Activated CD8-positive, alpha-beta memory T cell treated with anti-CD3 and anti-CD28 coated beads for 1 hour (primary cell): ENCODE data around the gene CYP27C1.
"Not testable (repeated sequence)": the region's sequence is repeated elsewhere in the genome, so short reads cannot be mapped to it uniquely, and the experiment has no call there.

Experiments used
- DNase-seq, 2 donors: peaks; one replicate each; pipeline ENCODE4 v3.0.0-alpha.2; 2020; ENCODE audit warnings: low read depth in 1 of 2; ENCODE audit errors: extremely low read depth in 1 of 2

CYP27C1 gene

DNA sequence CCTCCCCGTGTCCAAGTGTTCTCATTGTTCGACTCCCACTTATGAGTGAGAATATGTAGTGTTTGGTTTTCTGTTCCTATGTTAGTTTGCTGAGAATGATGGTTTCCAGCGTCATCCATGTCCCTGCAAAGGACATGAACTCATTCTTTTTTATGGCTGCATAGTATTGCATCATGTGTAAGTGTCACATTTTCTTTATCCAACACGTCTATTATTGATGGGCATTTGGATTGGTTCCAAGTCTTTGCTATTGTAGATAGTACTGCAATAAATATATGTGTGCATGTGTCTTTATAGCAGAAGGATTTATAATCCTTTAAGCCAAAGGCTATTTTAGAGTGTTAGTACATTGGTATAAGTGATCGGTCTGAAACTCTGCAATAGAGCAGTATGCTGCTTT lies 4.0 kb upstream of the CYP27C1 start:
- not testable (repeated sequence) for DNase-seq

DNA sequence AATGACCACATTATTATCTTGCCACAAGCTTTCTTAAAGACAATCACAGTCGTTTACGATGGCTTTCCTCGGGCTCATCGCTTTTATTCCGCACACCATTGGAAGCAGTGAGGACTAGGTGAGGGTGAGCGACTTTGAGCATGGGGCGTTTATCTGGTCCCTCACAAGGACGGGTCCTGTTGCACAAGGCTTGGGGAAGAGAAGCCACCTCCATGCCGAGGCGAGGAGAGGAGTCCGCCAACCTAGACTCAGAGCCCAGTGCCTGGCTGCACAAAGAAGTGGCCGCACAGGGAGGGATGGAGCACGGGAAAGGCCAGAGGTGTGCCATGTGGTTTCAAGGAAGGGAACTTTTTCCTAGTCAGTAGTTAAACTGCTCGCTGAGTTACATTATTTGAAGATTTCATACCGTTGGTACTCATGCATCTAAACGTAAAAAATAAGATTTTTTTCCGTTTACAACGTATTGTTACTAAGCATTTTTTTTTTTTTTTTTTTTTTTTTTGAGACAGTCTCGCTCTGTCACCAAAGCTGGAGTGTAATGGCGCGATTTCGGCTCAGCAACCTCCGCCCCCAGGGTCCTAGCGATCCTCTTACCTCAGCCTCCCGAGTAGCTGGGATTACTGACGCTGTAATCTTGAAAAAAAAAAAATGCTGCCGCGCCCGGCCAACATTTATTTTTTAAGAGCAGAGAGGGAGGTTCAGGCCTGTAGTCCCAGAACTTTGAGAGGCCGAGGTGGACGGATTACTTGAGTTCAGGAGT lies 849 bp upstream of the CYP27C1 start:
- no peak for DNase-seq

DNA sequence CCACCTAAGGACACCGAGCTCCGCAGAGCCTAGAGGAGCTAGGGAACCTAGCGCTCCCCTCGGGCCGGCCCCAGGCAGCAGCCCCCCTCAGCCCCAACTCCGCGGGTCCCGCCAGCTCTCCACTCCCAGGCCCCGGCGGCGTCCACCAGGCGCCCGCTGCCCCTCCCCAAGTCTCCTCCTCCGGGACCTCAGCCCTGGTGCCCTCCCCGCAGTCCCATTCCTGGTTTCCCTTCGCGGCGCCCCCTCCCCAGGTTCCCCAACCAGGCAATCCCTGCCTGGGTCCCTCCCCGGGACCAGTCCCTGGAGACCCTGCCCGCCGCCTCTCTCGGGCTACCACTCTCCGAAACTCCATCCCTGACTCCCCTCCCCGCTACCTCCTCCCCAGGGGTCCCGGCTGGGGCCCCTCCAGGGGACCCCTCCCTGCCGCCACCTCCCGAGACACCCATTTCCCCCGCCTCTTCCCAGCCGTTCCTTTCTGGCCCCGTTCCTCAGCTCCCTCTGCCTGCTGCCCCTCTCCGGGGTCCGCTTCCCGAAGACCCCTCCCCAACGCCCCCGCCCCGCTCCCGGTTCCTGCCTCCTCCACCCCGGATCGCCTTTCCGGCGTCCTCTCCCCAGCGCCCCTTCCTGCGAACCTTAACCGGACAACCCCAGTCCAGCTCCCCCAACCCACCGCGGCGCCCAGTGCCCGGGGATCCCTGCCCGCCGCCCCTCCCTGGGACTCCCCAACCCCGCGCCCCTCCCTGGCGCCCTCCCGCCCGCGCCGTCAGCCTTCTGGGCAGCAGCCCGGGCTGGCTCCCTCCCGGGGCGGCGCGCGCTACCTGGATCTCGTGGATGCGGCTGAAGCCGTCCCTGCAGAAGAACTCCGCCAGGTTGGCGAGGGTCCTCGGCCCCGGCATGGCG lies 678 bp downstream of the CYP27C1 start:
- DNase-seq: no peak

DNA sequence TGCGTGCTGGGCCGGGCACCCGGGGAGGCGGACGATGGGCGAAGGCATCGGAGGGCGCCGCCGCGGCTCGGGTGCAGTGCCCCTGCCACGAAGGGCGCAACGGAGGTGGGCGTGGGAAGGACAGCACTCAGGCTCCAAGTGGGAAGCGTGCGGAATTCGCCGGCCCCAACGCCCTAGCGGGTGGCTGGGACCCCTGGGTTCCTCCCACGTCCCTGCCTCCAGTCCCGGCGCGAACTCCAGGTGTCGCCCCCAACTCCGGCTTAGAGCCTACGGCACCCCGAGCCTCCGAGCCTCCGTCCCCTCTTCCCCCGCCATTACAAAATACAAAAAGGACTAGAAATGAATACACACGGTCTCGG lies 1.3 kb downstream of the CYP27C1 start:
- no peak for DNase-seq

DNA sequence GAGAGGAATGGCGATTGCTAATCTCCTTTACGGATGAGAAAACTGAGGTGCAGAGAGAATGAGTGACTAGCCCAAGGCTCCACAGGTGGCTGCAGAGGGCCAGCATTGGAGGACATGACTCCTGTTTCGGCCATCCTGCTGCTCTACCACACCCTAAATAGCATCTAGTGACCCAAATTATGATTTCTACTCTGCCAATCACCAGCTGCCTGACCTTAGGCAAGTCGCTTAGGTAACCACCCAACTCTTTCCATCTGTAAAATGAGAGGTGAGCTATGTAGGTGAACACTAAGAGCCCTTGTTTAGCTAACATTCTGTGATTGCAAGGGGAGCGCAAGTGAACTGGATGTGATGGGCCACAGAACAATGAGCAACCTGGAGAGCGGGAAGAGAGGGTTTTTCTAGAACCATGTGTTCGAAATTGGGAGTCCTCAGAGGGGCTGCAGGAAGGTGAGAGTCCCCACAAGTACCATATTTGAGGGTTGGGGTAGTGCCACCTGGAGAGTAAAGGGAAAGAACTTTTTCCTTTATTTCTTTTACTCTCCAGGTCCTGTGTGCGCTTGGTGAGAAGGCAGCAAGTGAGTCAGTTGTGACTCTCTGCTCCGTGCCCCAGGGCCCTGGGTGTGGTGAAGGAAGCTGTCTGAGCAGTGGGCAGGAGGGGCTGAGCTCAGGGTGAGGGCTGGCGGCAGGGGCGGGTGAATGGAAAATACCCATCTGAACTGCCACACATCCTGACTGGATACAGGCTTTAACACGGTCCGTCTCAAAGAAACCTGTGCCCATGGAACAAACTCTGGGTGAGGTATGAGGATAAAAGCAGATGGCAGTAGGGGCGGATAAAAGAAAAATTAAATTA lies 2.4 kb downstream of the CYP27C1 start:
- DNase-seq: no peak

DNA sequence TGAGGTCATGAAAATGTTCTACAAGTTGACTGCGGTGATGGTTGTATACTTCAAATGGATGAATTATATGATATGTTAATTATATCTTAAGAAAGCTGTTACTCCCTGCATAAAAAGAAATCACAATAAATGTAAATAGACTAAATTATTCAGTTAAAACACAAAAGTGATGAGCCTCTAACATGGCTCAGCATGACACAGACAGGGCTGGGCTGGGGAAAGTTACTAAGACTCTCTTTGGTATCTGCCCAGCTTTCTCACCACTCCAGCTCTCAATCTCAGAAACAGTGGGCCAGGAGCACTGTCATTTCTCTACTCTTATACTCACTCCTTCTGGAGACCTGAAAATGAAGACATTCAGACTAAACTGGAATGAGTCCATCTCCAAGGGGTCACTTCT lies 3.5 kb downstream of the CYP27C1 start:
- DNase-seq: no peak

DNA sequence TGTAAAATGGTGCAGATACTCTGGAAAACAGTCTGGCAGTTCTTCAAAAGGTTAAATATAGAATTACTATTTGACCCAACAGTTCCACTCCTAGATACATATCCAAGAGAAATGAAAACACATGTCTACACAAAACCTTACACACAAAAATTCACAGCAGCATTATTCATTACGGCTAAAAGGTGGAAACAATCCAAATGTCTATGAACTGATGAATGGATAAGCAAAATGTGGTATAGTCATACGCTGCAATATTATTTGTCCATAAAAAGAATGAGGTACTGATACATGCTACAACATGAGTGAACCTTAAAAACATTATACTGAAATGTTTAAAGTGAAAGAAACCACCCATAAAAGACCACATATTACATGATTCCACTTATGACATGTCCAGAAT lies 4.0 kb downstream of the CYP27C1 start:
- DNase-seq: no peak

DNA sequence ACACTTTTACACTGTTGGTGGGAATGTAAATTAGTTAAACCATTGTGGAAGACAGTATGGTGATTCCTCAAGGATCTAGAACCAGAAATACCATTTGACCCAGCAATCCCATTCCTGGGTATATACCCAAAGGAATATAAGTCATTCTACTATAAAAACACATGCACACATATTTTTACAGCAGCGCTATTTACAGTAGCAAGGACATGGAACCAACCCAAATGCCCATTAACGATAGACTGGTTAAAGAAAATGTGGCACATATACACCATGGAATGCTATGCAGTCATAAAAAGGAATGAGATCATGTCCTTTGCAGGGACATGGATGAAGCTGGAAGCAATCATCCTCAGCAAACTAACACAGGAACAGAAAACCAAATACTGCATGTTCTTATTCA lies 5.9 kb downstream of the CYP27C1 start:
- DNase-seq: not testable (repeated sequence)

DNA sequence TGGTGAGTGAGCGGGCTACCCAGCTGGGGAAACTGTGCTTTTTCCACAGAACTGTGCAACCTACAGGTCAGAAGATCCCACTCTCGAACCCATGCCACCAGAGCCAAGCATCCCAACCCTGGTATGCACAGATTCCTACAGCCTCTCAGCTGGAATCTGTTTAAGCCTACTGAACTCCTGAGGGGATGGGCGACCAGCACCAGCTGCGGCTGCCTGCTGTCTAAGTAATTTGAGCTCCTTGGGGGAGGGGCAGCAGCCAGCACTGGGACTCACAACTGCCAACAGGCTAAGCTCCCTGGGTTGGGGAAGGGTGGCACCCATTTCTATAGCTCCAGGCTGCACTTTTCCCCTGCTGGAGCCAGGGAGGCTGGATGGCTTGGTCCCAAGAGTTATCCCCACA lies 11.8 kb downstream of the CYP27C1 start:
- no peak for DNase-seq

DNA sequence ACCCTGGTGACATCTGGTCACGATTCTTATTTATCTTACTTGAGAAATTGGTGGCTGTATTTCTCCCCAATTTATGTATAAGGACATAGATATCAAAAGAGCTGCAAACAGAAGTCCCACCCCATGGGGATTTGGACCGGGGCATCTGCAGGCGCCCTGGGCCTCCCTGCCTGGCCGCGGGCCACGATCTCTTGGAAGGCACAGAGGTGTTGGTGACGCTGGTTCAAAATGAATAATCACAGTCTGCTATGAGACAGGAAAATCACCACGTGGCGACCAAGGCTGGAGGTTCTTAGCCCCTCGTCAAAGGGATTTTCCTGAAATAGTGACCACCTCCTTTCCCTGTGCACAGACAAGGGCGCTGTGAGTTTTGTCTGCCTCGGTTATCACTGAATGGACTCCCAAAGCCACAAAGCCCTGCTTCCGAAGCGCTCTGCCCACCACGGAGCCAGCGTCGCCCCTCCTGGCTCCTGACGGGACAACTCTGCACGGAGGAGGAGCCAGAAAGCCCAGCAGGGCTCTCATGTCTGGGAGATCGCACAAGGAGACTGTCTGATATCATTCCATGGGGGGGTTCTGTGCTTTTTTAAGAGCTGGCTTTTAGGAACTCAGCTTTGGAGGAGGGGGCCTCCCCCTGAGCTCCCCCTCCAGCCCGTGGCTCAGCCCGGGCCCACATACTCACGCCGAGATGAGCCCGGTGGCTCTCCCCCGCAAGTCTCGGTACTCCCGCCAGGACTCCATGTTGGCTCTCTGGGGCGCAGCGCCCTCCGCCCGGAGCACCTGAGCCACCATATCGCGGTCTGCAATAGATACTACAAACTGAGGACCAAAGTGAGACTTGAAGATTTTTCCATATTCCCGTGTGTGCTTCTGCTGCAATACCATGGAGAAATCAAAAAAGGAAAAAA lies 14.6 kb downstream of the CYP27C1 start:
- DNase-seq: no peak

DNA sequence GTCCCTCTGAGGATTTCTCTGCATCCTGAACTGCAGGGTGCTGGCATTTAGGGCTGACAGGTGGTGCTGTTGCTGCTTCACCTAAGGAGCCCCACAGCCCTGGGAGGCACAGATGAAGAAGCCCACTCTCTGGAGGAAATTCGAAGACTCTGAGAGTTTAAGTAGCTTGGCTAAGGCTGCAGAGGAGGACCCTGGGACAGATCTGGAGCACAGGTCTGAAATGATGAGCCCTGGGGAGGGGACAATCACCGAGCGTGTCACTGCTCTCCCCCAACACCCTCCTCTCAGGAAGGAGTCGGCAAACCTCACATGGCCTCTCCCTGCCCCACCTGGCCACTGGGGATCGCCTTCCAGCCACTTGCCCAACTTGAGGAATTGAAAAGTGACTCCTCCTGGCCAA lies 18.6 kb downstream of the CYP27C1 start:
- DNase-seq: no peak

DNA sequence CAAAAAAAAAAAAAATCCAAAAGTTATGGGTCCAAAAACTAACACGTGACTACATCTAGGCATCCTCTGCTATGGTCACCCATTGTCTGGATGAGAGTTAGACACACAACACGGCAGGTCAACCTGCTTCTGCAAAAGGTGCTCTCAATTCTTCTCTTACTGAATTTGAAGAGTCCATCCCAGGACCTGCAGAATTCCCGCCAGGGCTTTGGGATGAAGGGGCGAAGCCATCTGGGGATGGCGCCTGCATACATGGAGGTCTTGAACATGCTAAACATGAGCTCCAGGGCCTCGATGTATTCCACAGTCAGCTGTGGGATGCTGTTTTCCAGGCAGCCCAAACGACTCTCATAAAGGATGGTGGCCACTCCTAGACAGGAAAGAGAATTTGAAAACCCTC lies 19.1 kb downstream of the CYP27C1 start:
- no peak for DNase-seq

DNA sequence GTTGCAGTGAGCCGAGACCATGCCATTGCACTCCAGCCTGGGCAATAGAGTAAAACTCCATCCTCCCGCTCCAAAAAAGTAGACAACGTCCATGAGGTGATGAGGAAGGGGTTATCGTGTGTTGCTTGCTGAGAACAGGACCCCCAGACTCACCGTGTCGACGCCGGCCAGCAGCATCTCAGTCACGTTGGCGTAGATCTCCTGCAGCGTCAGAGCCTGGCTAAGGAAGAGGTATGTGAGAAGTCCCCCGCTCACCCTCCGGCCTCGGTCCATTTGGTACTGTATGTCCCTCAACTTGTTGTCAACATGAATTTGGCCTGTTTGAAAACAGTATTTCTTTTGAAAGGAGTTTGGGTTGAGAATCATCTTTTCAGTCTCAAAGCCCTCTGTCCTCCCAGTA lies 20.9 kb downstream of the CYP27C1 start:
- no peak for DNase-seq

DNA sequence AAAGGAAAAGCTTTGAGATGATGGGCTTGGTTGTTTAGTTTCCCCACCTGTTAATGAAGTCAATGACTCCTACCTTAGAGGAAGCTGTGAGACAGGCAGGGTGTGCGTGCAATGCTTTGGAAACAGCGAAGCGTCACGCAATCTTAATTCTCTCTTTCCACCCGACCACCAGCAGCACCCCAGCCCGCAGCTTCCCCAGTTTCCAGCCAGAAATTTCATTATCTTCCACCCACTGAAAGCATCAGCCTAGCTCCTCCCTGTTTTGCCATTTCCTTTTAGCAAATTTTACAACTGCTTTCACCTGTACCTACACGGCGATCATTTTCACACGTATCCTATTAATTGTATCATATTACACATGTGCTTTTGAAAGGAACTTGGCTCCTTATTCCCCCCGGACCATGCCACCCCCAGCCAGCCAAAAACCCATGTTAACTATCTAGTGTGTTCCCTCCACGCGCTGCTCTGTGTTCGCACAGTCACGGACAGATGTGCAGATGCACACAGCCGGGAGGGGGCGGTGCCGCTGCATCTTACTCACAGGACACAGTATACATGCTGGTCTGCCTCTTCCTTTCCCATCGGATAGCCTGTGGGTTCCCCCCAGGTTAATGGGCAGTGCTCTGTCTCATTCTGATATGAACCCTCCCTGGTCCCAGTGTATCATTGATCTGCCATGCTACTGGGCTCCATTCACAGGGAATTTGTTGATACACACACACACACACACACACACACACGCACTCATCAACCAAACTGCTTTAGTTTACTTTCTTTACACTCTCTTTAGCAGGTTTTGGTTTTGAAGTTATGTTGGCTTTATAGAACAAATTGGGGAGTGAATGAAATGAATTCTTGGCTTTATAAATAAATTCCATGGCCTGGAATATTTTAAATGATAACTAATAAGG lies 22.4 kb downstream of the CYP27C1 start:
- DNase-seq: peak; percentile 11 to 14

DNA sequence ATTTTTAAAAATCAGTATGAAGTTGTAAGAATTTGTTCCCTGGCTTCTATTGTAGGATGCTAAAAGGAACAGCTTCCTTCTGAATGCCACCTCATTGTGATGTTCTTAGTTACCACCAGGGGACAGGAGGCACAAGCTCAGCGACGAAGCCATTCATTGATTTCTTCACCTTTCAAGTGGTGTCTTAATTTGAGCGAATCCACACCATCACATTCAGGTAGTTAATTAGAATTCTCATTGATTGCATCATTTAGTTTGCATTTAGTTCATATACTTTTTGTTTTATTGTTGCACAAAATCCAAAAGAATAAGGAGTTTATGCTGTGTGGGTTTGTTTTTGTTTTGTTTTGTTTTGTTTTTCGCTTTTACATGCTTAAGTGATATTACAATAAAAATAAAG lies 23.1 kb downstream of the CYP27C1 start:
- DNase-seq: no peak

DNA sequence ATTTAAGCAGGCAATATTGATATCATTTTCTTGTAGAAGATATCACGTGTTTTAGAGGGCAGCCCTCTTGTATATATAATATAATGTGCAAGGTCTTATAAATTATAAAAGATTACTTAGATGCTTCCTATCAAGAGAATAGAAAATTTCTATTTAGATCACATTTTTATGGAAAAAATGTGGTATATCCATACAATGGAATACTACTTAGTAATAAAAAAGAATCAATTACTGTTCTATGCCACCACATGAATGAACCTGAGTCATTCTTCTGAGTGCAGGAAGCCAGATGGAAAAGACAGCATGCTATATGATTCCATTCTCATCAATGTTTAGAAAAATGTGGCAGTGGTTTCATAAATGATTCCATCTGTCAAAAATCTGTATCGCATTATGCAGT lies 23.6 kb downstream of the CYP27C1 start:
- DNase-seq: no peak

DNA sequence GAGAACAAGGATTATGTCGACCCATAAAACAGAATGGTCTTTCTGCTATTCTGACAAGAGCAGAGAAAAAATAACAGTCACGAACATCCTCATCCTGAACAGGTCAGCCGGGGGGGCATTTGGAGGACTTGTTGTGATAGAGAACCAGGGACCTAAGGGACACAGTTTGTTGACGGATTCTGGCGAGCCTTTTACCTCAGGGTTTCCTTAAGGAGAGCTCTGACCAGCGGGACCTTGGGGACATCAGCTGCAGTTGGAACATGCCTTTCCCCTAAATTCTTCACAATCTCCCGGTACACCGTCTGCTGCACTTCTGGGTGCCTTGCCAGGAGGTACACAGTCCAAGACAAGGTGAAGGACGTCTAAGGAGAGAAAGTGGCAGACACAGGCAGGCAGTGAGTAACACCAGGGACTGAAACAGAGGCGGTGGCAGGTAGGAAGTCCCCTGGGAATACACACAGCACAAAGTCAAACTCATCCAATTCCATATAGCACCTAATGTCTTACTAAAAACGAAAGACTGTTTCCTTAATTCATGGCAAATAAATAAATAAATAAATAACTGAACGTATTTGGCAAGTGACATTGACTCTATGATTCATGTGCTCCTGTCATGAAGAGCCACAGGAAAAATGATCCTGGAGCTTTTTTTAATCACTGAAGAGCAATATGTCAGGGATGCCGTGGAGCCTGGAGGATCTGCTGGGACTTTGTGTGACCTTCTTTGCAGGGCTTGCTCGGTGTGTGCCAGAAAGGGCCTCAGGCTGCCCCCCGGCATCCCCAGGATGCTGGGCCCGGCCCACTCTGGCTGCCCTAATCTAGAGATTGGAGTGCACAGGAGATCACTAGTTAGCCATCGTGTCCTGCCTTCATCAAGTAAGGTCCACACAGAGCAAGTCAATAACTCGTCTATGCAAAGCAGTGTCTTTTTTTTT lies 24.7 kb downstream of the CYP27C1 start:
- DNase-seq: no peak

DNA sequence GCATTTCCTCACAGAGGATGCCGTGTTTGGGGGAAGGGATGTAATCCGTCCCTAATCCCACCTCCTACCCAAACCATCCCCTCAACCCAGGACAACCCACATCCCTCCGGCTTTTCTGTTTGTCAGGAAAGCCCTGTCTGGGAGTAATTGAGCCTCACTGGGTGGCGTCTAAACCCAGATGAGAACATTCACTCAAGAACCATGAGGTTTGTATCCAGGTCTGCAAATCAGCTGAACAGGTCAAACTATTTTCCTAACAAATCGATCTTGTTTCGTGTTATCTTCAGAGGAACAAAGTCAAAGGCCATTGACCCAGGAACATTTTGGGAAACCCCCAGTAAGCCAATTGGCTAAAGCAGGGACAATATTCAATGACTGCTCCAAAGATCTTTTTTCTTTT lies 25.7 kb downstream of the CYP27C1 start:
- no peak for DNase-seq
